ENCODE measurements around the gene RESF1. TPM values are rescaled to one million over a fixed set of nuclear protein-coding genes. Genes with fewer than 3 reads are reported as not detected.

The RESF1 gene
- polyA plus RNA-seq, 3 donors: 26.8 to 82.9 (median 32.7) TPM

DNA sequence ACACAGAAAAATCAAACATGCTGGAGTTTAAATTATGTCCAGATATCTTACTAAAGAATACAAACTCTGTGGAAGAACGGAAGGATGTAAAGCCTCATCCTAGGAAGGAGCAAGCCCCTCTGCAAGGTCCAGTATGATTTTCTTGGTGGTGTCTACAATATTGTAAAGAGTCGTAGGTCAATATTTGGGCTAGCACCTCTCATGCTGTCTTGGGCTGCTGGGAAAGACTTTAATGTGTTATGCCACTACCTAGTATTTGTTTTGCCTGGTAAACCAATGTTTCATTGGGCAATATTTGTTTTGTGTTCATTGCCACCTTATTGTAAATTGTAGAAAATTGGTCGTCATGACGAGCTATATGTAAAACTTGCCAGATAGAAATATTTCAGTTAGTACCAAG, 26.6 kb downstream of the RESF1 start:
- Histone ChIP-seq H3K79me2 (ENCODE audit: insufficient read depth, low read length) (no peaks in the 10 kb centered on the region), H3K9me3 (replicated peaks in 1 of 2; ENCODE audit: control insufficient read depth in 1 of 2, insufficient read depth in 1 of 2, low read length in 2 of 2) (peaks cover 40 to 56% of the 10 kb centered on the region in 2 donors), H4K20me1 (ENCODE audit: insufficient read depth, low read length) (peaks cover 3% of the 10 kb centered on the region), H3K27ac (ENCODE audit: low read depth in 1 of 2, low read length in 2 of 2) (no peak overlapping the region), H3K36me3 (replicated peaks in 1 of 2; ENCODE audit: control insufficient read depth in 1 of 2, insufficient read depth in 2 of 2, low read length in 2 of 2) (peaks cover 21 to 71% of the 10 kb centered on the region in 2 donors), H3K4me2 (replicated peaks; ENCODE audit: extremely low read depth, low read length, poor library complexity, severe bottlenecking) (no peak overlapping the region), H3K4me3 (replicated peaks in 1 of 3; ENCODE audit: low read depth in 2 of 3, low read length in 3 of 3) (no peak overlapping the region), H3K4me1 (ENCODE audit: control insufficient read depth in 1 of 2, insufficient read depth in 2 of 2, low read length in 2 of 2) (no peaks in the 10 kb centered on the region), H3K9ac (ENCODE audit: insufficient read depth, low read length, poor library complexity, severe bottlenecking) (no peak overlapping the region), H3K27me3 (ENCODE audit: control insufficient read depth in 2 of 2, insufficient read depth in 2 of 2, low read length in 2 of 2) (no peaks in the 10 kb centered on the region), H2AFZ (ENCODE audit: insufficient read depth, low read depth, low read length, poor library complexity, severe bottlenecking) (no peak overlapping the region)
- Mint-ChIP-seq H3K27ac (no peak overlapping the region), H3K4me3 (no peak overlapping the region), H3K9me3 (peaks cover 41 to 76% (median 52%) of the 10 kb centered on the region in 7 donors), H3K27me3 (ENCODE audit: low read depth in 3 of 3) (peaks cover 0 to 2% (median 0%) of the 10 kb centered on the region in 3 donors), H3K36me3 (peaks cover 37 to 58% of the 10 kb centered on the region in 2 donors), H3K4me1 (no peaks in the 10 kb centered on the region)
- no peak for DNase-seq
- WGBS (ENCODE audit: insufficient coverage): 100% methylated on average over 1 of the region's 4 CpGs
- intact Hi-C loops (cut with micrococcal nuclease): no loop called here
- TF ChIP-seq, protein P1, sequence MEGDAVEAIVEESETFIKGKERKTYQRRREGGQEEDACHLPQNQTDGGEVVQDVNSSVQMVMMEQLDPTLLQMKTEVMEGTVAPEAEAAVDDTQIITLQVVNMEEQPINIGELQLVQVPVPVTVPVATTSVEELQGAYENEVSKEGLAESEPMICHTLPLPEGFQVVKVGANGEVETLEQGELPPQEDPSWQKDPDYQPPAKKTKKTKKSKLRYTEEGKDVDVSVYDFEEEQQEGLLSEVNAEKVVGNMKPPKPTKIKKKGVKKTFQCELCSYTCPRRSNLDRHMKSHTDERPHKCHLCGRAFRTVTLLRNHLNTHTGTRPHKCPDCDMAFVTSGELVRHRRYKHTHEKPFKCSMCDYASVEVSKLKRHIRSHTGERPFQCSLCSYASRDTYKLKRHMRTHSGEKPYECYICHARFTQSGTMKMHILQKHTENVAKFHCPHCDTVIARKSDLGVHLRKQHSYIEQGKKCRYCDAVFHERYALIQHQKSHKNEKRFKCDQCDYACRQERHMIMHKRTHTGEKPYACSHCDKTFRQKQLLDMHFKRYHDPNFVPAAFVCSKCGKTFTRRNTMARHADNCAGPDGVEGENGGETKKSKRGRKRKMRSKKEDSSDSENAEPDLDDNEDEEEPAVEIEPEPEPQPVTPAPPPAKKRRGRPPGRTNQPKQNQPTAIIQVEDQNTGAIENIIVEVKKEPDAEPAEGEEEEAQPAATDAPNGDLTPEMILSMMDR (IDR thresholded peaks at IDR 0.05): no peak

DNA sequence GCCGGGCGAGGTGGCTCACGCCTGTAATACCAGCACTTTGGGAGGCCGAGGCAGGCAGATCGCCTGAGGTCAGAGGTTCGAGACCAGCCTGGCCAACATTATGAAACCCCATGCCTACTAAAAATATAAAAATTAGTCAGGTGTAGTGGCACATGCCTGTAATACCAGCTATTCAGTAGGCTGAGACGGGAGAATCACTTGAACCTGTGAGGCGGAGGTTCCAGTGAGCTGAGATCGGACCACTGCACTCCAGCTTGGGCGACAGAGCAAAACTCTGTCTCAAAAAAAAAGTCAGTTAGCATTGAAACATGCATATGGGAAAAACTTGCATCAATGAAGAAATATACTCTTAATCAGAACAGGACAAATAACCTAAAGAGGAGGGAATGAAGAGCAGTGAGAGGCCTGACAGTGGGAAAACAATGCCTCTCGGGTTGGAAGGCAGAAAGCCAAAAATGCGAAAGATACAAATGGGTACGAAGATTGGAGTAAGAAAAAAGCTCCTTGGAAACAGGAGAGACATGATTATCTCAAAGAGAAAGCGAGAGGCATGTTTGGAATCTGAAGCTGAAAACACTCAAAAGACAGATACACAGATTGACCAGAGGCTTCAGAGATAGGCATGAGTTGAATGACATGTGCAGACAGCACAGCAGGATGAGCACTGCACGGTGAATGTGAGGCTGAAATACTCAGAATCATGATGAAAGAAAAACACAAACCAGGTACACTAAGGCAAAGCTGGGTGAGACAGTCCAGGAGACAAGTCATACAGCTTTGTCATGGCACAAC, 30.6 kb downstream of the RESF1 start:
- DNase-seq: no peak
- no peaks in the 10 kb centered on the region for H3K4me1 Mint-ChIP-seq
- intact Hi-C loops (cut with micrococcal nuclease): no loop called here
- no peak overlapping the region for H2AFZ ChIP-seq (ENCODE audit: insufficient read depth, low read depth, low read length, poor library complexity, severe bottlenecking)
- TF ChIP-seq, protein P1 (IDR thresholded peaks at IDR 0.05): no peak
- H3K9ac ChIP-seq (ENCODE audit: insufficient read depth, low read length, poor library complexity, severe bottlenecking): no peak overlapping the region
- no peaks in the 10 kb centered on the region for H3K4me1 ChIP-seq (ENCODE audit: control insufficient read depth in 1 of 2, insufficient read depth in 2 of 2, low read length in 2 of 2)
- no peak overlapping the region for H3K4me2 ChIP-seq (replicated peaks; ENCODE audit: extremely low read depth, low read length, poor library complexity, severe bottlenecking)
- H3K4me3 ChIP-seq (replicated peaks in 1 of 3; ENCODE audit: low read depth in 2 of 3, low read length in 3 of 3): no peak overlapping the region
- H3K27ac ChIP-seq (ENCODE audit: low read depth in 1 of 2, low read length in 2 of 2): no peak overlapping the region
- 98% methylated on average over 8 of the region's 15 CpGs for WGBS (ENCODE audit: insufficient coverage)
- peaks cover 17 to 52% (median 24%) of the 10 kb centered on the region in 7 donors for H3K9me3 Mint-ChIP-seq
- no peaks in the 10 kb centered on the region for H4K20me1 ChIP-seq (ENCODE audit: insufficient read depth, low read length)
- peak overlapping the region in 2 of 7 donors; percentile 4 to 13 for H3K27ac Mint-ChIP-seq
- no peaks in the 10 kb centered on the region for H3K79me2 ChIP-seq (ENCODE audit: insufficient read depth, low read length)
- H3K36me3 Mint-ChIP-seq: peaks cover 45 to 70% of the 10 kb centered on the region in 2 donors
- peaks cover 0 to 1% (median 0%) of the 10 kb centered on the region in 3 donors for H3K27me3 Mint-ChIP-seq (ENCODE audit: low read depth in 3 of 3)
- H3K36me3 ChIP-seq (replicated peaks in 1 of 2; ENCODE audit: control insufficient read depth in 1 of 2, insufficient read depth in 2 of 2, low read length in 2 of 2): peaks cover 19 to 78% of the 10 kb centered on the region in 2 donors
- H3K27me3 ChIP-seq (ENCODE audit: control insufficient read depth in 2 of 2, insufficient read depth in 2 of 2, low read length in 2 of 2): no peaks in the 10 kb centered on the region
- no peak overlapping the region for H3K4me3 Mint-ChIP-seq
- H3K9me3 ChIP-seq (replicated peaks in 1 of 2; ENCODE audit: control insufficient read depth in 1 of 2, insufficient read depth in 1 of 2, low read length in 2 of 2): peaks cover 24 to 35% of the 10 kb centered on the region in 2 donors
